EH (cell line): ENCODE data around the gene ADAMTS17.
A peak's percentile ranks its signal among the peaks of the same experiment; 100 is the strongest.

Source experiments
- DNase-seq: peaks from one replicate; pipeline ENCODE4 v3.0.0-alpha.2; 2015; ENCODE audit warnings: low read depth

Gene ADAMTS17

DNA sequence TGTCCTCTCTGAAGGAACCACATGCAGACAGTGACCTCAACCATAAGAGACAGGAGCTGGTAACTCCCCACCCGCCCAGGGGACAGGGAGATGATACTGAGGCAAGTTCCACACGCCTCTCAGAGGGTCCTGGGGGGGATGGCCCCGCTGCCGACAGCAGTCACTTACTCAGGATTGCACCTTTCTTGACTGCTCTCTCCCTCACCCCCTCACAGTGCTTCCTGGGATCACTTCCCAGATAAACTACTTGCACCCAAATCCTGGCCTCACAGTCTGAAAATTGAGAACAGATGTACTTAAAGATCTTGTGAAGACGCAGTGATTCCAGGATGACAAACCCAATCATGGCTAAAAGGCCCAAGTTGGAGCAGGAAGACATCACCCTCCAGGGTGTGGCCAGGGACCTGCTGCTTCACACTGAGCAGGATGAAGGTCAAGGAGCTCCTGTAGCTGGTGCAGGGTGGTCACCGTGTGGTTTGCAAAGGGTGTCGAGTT is 207.6 kb downstream of the ADAMTS17 start:
- no peak for DNase-seq

DNA sequence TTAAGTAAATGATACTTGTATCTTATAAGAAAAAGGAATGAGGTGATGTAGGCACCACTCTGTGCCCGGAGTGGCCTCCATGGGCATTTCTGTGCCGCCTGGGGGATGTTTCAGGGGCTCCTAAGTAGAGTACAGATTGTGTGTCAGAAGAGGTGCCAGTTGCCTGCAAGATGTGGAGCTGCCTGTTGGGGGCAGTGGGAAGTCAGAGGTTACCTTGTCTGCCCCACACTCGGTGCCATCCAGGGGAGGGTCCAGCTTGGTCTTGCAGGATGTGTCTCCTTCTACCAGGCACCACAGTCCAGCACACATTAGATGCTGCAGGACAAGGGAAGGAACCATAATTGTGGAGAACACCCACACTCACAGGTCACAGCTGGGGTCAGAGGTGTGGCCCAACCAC is 208.8 kb downstream of the ADAMTS17 start:
- no peak for DNase-seq

DNA sequence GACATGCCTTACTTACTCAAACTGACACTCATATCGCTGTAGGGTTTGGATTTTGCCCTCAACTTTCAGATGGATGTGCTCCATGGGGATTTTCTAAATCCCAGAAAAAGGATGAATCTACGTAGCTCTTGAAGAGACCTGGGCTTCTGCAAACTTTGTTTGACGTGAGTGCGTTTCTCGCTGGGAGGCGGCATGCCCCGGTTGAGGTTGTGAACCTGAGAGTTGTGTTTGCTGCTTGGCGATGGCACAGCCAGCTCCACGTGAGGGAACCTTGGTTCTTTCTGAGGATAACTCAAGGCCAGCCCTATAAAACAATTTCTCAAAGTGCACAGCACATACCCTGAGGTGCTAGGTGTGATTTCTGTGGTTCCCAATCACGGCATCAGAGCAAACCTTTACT is 209.5 kb downstream of the ADAMTS17 start:
- no peak for DNase-seq

DNA sequence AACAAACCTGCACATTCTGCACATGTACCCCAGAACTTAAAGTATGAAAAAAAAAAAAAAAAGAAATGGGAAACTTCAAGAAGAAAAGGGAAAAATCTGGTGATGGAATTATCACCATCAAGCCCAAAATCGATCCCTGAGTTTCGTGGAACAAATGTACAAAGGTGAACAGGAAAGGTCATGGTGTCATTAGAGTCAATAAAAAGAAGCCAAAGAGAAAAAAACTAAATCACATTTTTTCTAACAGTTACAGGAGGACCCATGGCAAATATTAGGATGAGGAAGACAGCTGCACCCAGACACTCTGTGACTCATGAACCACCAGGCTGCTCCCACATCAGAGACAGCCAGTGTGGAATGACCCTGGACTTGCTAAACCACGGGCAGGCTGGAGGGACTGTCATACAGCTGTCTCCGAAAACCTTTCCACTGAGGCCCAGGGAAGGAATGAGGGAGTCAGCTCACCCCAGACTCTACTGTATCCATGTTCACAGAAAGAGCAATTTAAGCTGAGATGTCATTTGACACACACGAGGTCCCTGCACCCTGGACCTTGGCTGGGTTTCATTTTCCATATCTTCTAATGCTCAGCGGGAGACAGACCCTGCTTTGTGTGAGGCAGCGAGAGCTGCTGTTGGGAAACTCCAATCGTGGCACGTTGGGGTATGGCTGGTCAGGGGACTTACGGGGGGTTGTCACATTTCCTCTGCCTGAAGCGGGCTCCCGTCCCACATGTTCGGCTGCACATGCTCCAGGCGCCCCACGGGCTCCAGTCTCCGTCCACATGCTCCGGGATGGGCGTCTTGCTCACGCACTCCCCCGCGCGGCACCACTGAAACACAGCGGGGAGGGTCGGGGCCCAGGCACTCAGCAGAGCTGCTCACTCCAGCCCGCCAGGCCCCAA is 210.2 kb downstream of the ADAMTS17 start:
- no peak for DNase-seq

DNA sequence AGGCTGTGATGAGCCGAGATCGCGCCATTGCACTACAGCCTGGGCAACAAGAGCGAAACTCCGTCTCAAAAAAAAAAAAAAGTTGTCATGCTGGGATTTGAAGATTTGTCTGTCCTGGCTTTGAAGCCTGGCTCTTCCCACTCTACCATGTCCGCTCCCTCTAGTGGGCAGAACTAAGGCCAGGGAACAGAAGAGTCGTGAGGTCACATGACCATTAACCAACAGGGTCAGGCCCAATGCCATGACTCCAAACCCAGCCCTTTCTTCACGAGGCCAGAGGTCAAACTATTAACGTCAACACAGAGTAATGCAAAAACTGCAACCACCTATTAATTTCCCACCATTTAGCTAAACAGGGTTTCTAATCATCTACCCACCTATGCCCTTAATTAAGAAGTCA is 212.1 kb downstream of the ADAMTS17 start:
- no peak for DNase-seq

DNA sequence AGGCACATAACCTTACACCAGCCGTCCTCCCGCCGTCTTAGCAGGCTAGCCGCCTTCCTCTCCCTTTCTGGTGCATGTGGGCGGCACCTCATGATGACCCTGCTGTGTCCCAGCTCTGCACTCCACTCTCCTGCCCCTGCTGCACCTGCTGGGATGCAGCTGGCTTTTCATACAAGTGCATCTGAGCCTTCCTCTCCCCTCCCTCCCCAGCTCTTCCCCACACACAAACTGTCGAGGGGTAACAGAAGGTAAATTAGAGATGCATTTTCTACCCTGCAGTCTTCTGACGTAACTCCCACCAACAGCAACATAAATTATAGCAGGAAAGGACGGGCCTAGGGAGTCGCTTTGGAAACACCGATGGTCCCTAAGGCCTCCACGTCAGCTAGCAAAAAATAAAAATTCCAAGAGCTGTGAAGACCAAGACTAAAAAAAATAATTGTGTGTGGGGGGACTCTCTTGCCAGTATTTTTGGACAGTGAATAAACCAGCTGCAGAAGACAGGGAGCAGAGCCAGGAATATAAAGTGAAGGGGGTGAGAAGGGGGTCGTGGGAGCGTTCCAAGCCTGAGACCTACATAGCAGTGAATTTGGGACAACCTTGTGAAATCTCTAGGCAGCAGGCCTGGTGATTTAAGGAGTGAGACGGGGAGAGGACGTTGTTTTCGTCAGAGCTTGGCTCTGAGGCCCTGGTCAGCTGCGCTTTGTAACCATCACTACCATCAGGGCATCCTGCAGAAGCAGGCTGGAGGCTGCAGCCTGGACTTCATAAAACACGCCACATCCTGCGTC is 216.2 kb downstream of the ADAMTS17 start:
- no peak for DNase-seq

DNA sequence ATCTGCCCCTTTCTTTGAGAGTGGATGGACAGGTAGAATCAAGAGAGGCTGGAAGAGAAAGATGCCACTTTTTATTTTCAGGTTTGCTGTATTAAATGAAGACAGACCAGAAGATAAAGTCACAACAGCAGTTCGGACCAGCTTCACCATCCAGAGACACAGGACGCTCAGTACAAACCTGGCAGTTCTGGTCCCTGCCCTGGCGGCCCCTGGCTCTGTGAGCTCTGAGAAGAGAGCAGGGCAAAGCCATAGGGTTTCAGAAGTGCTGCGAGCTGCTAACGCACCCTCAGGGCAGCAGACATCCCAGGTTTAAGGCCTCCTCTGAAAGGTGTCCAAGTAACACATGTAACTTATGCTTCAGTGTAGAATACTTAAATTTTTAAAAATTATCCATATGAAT is 216.8 kb downstream of the ADAMTS17 start:
- DNase-seq, result no peak

DNA sequence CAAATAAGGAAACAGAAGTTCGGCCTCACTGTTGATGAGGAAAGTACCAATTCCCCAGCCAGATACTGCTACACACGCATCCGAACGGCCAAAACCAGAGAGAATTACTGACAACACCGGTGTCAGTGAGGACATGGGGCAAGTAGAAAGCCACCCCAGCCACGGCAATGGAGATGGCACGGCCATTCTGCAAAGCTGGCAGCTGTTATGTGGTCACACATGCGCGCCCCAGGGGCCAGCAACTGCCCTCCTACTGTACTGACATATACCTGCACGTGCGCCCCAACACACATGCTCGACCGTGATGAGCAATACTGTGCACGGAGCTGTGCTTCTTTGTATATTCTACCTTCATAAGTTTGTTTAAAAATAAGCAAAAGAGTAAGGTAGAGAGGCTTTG is 217.4 kb downstream of the ADAMTS17 start:
- no peak for DNase-seq

DNA sequence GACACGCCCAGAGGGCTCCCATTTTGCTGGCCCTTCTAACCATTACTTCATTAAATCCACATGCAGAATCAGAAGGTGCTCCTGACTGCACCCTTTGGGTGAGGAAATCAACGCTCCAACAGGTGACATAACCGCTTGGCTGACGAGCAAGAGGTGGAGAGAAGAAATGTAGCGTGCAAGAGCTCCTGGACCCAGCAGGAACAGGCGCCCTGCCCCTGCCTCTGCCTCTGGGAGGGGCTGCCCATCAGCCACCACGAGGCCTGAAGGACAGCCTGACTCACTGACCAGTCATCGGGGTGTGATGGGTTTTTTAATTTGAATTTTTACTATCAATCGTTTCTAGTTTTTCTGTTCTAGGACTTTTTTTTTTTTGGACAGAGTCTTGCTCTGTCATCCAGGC is 218.2 kb downstream of the ADAMTS17 start:
- no peak for DNase-seq

DNA sequence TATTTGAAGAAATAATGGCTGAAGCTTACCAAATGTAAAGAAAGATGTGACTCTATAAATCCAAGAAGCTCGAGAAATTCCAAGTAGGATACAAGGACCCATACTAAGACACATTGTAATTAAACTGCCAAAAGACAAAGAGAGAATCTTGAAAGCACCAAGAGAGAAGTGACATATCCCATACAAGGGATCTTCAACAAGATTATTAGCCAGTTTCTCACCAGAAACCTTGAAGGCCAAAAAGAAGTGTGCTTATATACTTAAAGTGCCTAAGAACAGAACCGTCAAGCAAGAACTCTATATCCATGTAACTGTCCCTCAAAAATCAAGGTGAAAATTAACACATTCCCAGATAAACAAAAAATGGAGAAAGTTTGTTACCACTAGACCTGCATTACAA is 220.5 kb downstream of the ADAMTS17 start:
- DNase-seq, result no peak

DNA sequence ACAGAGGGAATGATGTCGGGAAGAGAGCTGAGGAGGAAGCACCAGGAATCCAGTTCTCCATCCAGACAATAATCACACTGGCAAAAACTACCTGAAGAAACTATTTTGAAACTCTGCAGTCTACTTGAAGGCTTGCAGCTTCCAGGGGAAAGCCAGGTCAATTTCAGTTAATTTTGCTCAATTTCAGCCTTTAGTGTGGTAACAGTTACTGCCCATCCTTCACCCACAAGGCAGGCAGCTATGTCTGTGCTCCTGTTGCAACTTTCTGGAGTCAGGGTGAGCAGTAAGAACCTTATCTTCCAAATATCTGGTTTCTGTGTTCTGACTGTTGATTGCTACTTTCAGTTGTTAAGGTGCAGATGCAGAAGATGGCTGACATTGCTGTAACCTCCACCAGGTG is 221.7 kb downstream of the ADAMTS17 start:
- DNase-seq, result no peak

DNA sequence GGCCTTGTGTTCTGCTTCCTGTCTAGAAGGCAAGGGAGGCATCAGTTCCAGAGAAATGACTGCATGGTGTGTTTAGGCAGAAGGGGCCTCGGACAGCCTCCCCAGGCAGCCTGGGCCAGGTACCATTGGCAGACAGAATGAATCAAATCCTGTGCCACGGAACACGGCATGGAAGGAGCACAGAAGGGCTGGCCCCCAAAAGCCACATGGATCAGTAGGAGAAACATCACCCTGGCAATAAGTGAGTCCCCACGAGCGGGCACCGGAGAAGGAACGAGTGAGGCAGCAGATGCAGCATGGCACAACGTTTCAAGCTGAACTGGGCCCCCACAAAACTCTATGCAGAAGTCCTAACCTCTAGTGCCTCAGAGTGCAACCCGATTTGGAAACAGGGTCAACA is 223.2 kb downstream of the ADAMTS17 start:
- DNase-seq, result no peak

DNA sequence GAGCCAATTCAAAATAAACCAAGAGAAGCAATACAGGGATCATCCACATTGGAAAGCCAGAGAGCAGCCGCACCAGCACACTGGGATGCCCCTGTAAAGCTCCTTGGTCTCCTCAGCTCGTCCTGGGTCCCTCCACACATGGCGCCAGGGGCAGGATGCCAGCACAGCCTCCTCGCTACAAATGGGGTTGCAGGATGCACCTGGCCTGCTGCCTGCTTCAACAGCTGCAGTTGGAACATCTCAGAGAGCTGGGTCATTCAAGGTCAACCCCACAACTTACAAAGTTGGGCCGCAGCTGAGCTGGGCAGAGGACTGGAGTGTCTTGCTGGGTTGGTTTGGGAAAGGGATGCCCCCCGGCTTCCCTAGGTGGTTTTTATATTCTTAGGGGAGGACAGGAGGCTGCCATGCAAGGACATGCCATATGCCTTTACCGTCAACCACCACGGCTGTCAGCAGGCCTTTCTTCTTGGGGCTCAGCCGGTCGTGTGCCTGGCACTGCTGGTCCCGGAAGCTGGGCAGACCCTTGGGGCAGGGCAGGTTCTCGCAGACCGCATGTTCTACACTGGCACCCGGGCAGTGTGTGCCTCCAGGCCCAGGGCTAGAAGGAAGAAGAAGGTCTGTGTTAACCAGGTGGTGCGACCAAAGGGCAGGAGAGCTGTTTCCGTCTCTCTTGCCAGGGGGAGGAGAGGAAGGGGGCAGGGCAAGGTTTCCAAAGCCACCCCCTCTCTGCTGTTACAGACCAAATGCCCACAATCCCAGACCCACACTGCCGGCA is 225.2 kb downstream of the ADAMTS17 start:
- no peak for DNase-seq

DNA sequence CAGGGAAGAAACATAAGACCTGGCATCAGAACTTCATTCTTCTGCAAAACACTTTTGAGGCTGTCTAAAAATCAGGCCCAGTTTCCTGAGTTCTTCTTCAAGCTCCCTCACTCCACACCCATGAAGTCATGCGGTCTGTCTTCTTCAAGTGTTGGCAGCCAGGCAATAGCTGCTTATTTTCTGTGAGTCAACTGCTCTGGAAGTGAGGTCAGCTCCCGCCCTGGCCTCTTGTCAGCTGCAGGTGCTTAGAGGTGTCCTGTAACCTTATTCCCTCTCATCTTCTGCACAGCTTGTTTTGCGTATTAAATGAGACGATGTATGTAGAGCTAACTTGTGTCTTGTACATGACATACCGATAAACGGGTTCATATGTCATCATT is 226.1 kb downstream of the ADAMTS17 start:
- no peak for DNase-seq

DNA sequence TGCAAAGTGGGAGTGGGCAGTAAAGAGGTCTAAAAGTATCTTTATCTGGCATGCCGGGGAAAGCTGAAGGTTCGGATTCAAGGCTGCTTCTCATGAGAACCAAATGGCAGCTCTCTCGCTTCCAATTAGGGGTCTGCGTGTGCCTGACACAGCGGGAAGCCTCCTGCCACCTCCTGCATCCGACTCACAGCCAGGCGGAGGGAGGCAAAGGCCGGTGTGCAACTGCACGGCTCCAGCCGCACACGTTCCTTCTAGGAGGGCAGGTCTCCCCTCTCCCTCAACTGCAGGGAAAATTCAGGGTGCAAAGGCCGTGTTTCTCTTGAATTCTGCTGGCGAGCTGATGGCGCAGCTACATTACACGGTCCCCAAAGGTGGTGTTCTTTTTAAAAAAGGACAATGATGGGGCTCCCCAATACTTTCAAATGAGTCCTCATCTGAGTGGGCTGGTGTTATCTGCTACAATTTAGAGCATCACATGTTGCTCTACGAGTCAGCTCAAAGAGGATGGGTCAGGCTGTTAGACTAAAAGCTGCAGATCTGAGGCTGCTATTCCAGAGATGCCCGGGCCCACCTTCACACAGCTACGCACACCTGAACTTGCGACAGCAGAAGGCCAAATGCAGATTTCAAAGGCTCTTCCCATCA is 226.6 kb downstream of the ADAMTS17 start:
- DNase-seq, result no peak

DNA sequence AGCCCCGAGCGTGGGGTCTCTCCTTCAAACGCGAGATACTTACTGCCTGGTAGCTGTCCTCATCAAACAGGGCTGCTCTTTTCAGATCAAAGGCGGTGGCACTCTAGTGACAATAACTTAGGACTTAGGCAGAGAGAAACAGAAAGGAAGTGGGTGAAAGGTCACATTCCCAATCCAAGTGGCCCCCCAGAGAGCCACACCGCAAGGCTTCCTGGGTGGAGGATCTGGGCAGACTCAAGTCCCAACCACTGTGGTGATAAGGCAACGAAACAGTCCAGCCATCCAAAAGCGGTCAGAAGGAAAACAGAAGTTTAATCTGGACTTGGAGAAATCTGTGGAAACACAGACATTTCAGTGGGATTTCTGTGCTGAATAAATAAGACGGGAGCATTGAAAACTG is 227.2 kb downstream of the ADAMTS17 start:
- peak; percentile 33 for DNase-seq

DNA sequence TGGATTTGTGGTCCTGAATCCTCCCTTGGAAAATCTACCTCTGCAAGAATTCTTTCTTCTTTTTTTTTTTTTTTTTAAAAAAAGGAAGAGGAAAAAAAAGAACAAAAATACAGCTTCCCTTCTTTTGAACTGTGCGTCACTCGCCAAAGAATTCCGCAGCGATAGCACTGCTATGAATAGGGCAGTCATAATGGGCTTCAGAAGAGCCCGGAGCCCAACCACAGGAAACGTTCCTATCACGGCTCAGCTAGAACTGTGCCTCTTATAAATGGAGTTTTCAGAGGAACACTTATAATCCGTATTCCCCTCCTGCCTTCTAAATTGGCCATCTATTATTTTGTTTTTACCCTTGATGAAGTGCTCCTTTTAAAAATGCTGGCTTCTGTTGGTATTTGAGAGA is 227.7 kb downstream of the ADAMTS17 start:
- peak; percentile 59 for DNase-seq

DNA sequence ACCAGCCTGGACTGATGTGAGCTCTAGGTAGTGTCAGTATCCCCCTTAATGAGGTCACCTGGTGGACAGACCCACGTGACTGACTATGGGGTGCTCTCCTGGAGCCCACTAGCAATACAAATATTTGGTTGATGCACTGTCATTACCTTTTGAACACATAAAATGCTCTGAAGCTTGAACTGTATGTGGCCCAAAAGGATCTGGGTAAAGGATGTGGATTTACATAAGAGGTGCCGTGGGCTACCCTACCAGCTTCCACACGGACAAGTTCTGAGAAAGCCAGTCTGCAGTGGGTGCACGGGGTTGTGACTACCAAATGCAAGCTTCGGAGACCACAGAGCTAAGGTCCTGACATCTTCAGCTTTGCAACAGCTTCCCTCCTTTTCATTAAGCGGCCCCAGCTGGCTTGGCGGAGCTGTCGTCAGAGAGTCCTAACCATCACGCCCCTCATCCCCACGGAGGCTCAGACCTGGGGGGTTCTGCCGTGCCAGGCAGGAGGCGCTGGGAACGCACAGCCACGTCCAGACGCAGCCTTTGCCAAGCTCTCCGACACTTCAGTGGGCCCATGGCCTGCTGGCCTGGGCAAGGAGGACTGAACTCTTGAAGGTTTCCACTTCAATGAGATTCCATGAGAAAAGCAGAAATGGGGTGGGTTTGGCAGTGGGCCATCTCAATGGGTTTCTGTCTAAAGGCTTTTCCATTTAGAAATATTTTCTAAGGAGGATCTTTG is 228.3 kb downstream of the ADAMTS17 start:
- DNase-seq, result no peak

DNA sequence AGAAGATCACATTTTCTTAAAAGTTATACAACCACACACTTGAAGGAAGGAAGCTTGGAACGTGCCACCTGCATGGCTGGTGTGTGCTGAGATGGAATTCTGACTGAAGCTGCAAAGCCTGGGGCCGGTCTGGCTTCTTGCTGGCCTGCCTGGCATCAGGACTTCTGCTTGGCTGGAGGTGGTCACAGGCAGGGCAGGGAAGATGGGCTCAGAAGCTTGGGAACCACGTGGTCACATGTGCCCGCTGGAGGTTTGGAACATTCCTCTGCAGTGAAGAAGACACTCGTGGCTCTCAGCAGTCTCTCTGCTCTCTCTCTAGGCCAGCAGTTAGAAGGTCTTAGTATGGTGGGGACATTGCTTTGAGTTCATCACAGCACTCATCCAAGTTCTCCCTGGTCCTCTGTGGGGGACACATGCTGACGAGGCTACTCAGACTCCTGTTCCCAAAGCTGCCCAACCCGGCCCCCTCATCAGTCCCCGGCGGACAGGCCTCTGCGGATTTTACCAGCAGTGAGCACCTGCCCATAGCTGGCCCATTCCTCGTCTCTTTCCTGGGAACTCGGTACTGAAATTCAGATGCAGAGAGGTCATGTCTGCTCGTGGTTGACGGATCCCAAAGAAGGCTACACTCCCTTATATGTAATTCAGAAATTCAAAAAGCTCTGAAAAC is 229.0 kb downstream of the ADAMTS17 start:
- no peak for DNase-seq

DNA sequence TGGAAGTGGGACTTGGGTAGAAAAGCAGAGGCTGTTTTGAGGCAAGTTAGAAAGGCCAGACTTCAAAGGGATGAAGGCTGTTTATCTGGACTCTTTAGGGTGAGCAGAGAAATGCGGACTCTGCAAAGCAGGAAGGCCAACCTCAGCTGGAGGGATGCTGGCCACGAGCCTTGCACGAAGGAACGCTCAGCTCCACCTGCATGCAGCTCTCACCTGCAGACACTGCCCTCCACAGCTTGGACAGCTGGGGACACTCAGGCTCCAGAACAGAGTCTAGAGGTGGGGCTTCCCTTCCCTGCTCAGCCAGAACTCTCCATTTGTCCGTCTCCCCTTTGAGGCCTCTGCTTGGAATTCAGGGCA is 229.7 kb downstream of the ADAMTS17 start:
- DNase-seq, result no peak
